WTC11 (cell line): Measurements from ENCODE around the gene SLC5A10. TPM values are rescaled to one million over a fixed set of nuclear protein-coding genes. Genes with fewer than 3 reads are reported as not detected.
A peak's percentile ranks its signal among the peaks of the same experiment; 100 is the strongest.

Experiments used
- ATAC-seq: fragments of 200-7000 bp; cut with Tn5 transposase; 2 replicates; pipeline ENCODE4 v1.10.0; 2021; ENCODE audit warnings: mild to moderate bottlenecking, moderate library complexity
- CTCF ChIA-PET: fragments of 300-600 bp; sonication (Branson Sonifier 250); formaldehyde crosslinking; loops from one replicate; lab custom pipeline; 2021; ENCODE audit warnings: antibody characterized with exemption; lab: Charles Lee
- POLR2A ChIA-PET: fragments of 350-600 bp; sonication (Branson Sonifier 250); formaldehyde crosslinking; loops from one replicate; lab custom pipeline; 2021; ENCODE audit warnings: antibody characterized with exemption; lab: Charles Lee
- DNase-seq: peaks from one replicate; pipeline ENCODE4 v3.0.0; 2021; ENCODE audit warnings: low spot score
- H3K27ac Mint-ChIP-seq: 2 replicates; pipeline ENCODE4 v1.8.0; 2021; ENCODE audit warnings: mixed read lengths
- H3K27me3 Mint-ChIP-seq: 2 replicates; pipeline ENCODE4 v1.8.0; 2021; ENCODE audit warnings: low read depth, mild to moderate bottlenecking, moderate library complexity, mixed read lengths
- H3K36me3 Mint-ChIP-seq: 2 replicates; pipeline ENCODE4 v1.8.0; 2021; ENCODE audit warnings: mixed read lengths
- H3K4me1 Mint-ChIP-seq: 2 replicates; pipeline ENCODE4 v1.8.0; 2022; ENCODE audit warnings: mixed read lengths
- H3K4me3 Mint-ChIP-seq: 2 replicates; pipeline ENCODE4 v1.8.0; 2021; ENCODE audit warnings: mild to moderate bottlenecking, moderate library complexity, mixed read lengths
- H3K9me3 Mint-ChIP-seq: 2 replicates; pipeline ENCODE4 v1.8.0; 2021; ENCODE audit warnings: mixed read lengths
- AFF4 ChIP-seq: sonication (generic); formaldehyde crosslinking; IDR thresholded peaks from 2 replicates; pipeline ENCODE4 v1.8.1; 2023; ENCODE audit warnings: mild to moderate bottlenecking, missing genetic modification reagents, borderline replicate concordance
- CBFB ChIP-seq: sonication (generic); formaldehyde crosslinking; IDR thresholded peaks from 2 replicates; pipeline ENCODE4 v1.8.1; 2022; ENCODE audit warnings: mild to moderate bottlenecking, low read depth, missing genetic modification reagents
- E2F4 ChIP-seq: sonication (generic); formaldehyde crosslinking; IDR thresholded peaks from 2 replicates; pipeline ENCODE4 v1.8.1; 2022; ENCODE audit warnings: low read depth, mild to moderate bottlenecking, moderate library complexity, missing genetic modification reagents, borderline replicate concordance
- GABPB1 ChIP-seq: sonication (generic); formaldehyde crosslinking; IDR thresholded peaks from 2 replicates; pipeline ENCODE4 v1.8.1; 2023; ENCODE audit warnings: mild to moderate bottlenecking, missing genetic modification reagents
- GRHL2 ChIP-seq: fragments of 250-450 bp; sonication (Bioruptor Pico); IDR thresholded peaks from 2 replicates; pipeline ENCODE4 v1.8.0; 2022; ENCODE audit warnings: mild to moderate bottlenecking, moderate library complexity; ENCODE audit not compliant: insufficient replicate concordance, severe bottlenecking
- MAX ChIP-seq: sonication (generic); formaldehyde crosslinking; IDR thresholded peaks from 2 replicates; pipeline ENCODE4 v1.8.0; 2022; ENCODE audit warnings: mild to moderate bottlenecking, missing genetic modification reagents
- NFE2L1 ChIP-seq: sonication (generic); formaldehyde crosslinking; IDR thresholded peaks from 2 replicates; pipeline ENCODE4 v1.8.1; 2023; ENCODE audit warnings: missing genetic modification reagents
- NR2C2 ChIP-seq: sonication (generic); formaldehyde crosslinking; IDR thresholded peaks from 2 replicates; pipeline ENCODE4 v1.8.0; 2022; ENCODE audit warnings: mild to moderate bottlenecking, missing genetic modification reagents
- PRDM15 ChIP-seq: sonication (generic); formaldehyde crosslinking; IDR thresholded peaks from 2 replicates; pipeline ENCODE4 v1.8.0; 2022; ENCODE audit warnings: missing genetic modification reagents
- ZNF423 ChIP-seq: fragments of 250-450 bp; sonication (Bioruptor Pico); IDR thresholded peaks from 2 replicates; pipeline ENCODE4 v2.1.2; 2022; ENCODE audit warnings: mild to moderate bottlenecking, moderate library complexity
- total RNA-seq: library from RNA; stranded (reverse); gene quantifications from 3 replicates; pipeline ENCODE4 v1.2.3, GENCODE V29; 2021
- TF ChIP-seq, protein P1 (sequence below): sonication (generic); formaldehyde crosslinking; IDR thresholded peaks from 2 replicates; pipeline ENCODE4 v1.8.1; 2023; ENCODE audit warnings: mild to moderate bottlenecking, missing genetic modification reagents

Gene SLC5A10
- total RNA-seq, 1 experiment from 2014 or later = not detected

- no peak for TF ChIP-seq AFF4 (CRISPR knock-in tag)
- TF ChIP-seq NR2C2 = no peak
- no peak for TF ChIP-seq GRHL2 (CRISPR knock-in tag)
- no peak for TF ChIP-seq NFE2L1 (CRISPR knock-in tag)
- TF ChIP-seq, protein P1, sequence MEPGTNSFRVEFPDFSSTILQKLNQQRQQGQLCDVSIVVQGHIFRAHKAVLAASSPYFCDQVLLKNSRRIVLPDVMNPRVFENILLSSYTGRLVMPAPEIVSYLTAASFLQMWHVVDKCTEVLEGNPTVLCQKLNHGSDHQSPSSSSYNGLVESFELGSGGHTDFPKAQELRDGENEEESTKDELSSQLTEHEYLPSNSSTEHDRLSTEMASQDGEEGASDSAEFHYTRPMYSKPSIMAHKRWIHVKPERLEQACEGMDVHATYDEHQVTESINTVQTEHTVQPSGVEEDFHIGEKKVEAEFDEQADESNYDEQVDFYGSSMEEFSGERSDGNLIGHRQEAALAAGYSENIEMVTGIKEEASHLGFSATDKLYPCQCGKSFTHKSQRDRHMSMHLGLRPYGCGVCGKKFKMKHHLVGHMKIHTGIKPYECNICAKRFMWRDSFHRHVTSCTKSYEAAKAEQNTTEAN (CRISPR knock-in tag) = no peak
Measured at GRCh38 chr17:19001907-19002590, 50.1 kb downstream of the SLC5A10 start (continued).

- H3K4me1 Mint-ChIP-seq = peaks cover 20% of the 10 kb centered on the region
- H3K27ac Mint-ChIP-seq = no peak overlapping the region
- ATAC-seq (no peak), DNase-seq (no peak)
- peaks cover 11% of the 10 kb centered on the region for H3K9me3 Mint-ChIP-seq
- TF ChIP-seq MAX (CRISPR knock-in tag) (0 out of 2 replicates have a peak, but pooled peaks have one; percentile 23), ZNF423 (CRISPR knock-in tag) (no peak)
- H3K27me3 Mint-ChIP-seq = no peaks in the 10 kb centered on the region; the same call in 1 of the 2 replicates
- H3K4me3 Mint-ChIP-seq = peak overlapping the region; percentile 87
- peaks cover 8% of the 10 kb centered on the region; the same call in 1 of the 2 replicates for H3K36me3 Mint-ChIP-seq
- POLR2A ChIA-PET = interaction anchor here (1.2 kb wide), 1 partner anchor 145 kb away, joined by 3 read pairs; the partner anchor contains the start of gene PRPSAP2
- CTCF ChIA-PET = interaction anchor here (3.3 kb wide), 1 partner anchor 42 kb away, joined by 20 read pairs; no protein-coding TSS in a partner anchor
Measured at GRCh38 chr17:19002805-19003542, 51.0 kb downstream of the SLC5A10 start.

DNA sequence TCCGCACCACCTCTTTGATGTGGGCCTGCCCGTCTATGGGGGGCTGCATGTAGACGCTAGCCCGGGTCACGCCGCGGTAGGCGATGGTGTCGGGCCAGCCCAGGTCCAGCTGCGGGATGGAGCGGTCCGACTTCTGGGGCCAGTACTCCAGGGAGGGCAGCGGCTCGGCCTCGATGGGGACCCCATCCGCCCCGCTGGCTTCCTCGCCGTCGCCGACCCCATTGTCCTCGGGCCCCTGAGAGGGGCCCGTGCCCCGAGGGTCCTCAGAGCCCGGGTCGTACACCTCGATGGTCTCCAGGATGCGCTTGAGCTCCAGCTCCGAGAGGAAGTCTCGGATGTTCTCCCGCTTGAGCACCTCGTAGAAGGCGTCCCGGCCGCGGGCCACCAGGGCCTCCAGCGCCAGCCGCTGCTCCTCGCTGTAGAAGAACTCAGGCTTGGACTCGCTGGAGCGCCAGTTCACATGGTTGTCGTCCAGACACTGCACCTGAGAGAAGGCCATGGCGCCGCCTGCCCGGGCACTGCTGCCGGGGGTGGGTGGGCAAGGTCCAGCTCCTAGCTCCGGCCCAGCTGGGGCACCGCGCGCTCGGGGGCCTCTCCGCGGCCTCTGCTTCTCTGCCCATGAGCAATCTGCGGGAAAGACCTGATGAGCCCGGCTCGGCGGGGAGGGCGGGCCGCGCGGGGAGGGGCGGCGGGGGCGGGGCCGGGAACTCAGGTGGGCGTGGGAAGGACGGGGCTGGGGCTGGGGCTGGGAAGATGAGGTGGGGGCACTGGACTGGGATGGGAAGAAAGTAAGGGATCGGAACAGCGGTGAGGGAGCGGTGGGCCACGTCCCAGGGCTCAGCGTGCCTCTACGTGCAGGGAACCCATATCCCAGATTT lies 51.8 kb downstream of the SLC5A10 start:
- Mint-ChIP-seq H3K27me3 (no peaks in the 10 kb centered on the region; the same call in 1 of the 2 replicates), H3K4me3 (peak overlapping the region; percentile 87), H3K27ac (peak overlapping the region; percentile 90; the same call in 1 of the 2 replicates), H3K9me3 (peaks cover 11% of the 10 kb centered on the region), H3K36me3 (peaks cover 8% of the 10 kb centered on the region; the same call in 1 of the 2 replicates), H3K4me1 (peaks cover 20% of the 10 kb centered on the region)
- TF ChIP-seq GABPB1 = peak; percentile 20; the same call in 1 of the 2 replicates
- TF ChIP-seq CBFB (CRISPR knock-in tag) = no peak
- TF ChIP-seq PRDM15 (CRISPR knock-in tag) = peak; percentile 61; the same call in 1 of the 2 replicates
- TF ChIP-seq E2F4 (CRISPR knock-in tag) = no peak
- TF ChIP-seq MAX (CRISPR knock-in tag) = 0 out of 2 replicates have a peak, but pooled peaks have one; percentile 16
- POLR2A ChIA-PET = interaction anchor here (0.6 to 1.2 kb wide), 2 partner anchors 37 to 145 kb away, joined by 3 to 6 read pairs; partner anchors contain the start of gene PRPSAP2
- DNase-seq (peak; percentile 62), ATAC-seq (peak; percentile 68)
- CTCF ChIA-PET = interaction anchor here (0.6 to 3.3 kb wide), 3 partner anchors 10 to 252 kb away, joined by 4 to 20 read pairs (median 4); no protein-coding TSS in a partner anchor
